Hepatocyte (in vitro differentiated cells): ENCODE results near the gene WDR6. TPM values are rescaled to one million over a fixed set of nuclear protein-coding genes. Genes with fewer than 3 reads are reported as not detected.

Experiments
- DNase-seq: peaks from one replicate; pipeline ENCODE4 v3.0.0-alpha.2; 2016; ENCODE audit warnings: low spot score
- H2AFZ ChIP-seq: fragments of 200-600 bp; sonication (generic); 2 replicates; pipeline ENCODE4 v1.6.0; 2016; ENCODE audit warnings: antibody characterized with exemption, mild to moderate bottlenecking
- H3K27ac ChIP-seq: fragments of 200-600 bp; sonication (generic); 2 replicates; pipeline ENCODE4 v1.5.1; 2016; ENCODE audit warnings: mild to moderate bottlenecking
- H3K27me3 ChIP-seq: fragments of 200-600 bp; sonication (generic); 2 replicates; pipeline ENCODE4 v1.6.1; 2016
- H3K36me3 ChIP-seq: fragments of 200-600 bp; sonication (generic); replicated peaks from 2 replicates; pipeline ENCODE4 v1.5.1; 2016; ENCODE audit warnings: low read depth; ENCODE audit not compliant: insufficient read depth
- H3K4me1 ChIP-seq: fragments of 200-600 bp; sonication (generic); 2 replicates; pipeline ENCODE4 v1.5.1; 2016; ENCODE audit warnings: mild to moderate bottlenecking, moderate library complexity; ENCODE audit not compliant: insufficient read depth
- H3K4me2 ChIP-seq: fragments of 200-600 bp; sonication (generic); 2 replicates; pipeline ENCODE4 v1.6.0; 2016
- H3K4me3 ChIP-seq: fragments of 200-600 bp; sonication (generic); 2 replicates; pipeline ENCODE4 v1.5.1; 2016; ENCODE audit warnings: mild to moderate bottlenecking
- H3K79me2 ChIP-seq: fragments of 200-600 bp; sonication (generic); 2 replicates; pipeline ENCODE4 v1.6.0; 2017; ENCODE audit warnings: mild to moderate bottlenecking
- H3K9me2 ChIP-seq: fragments of 200-600 bp; sonication (generic); replicated peaks from 2 replicates; pipeline ENCODE4 v1.6.0; 2017; ENCODE audit warnings: mild to moderate bottlenecking; ENCODE audit not compliant: insufficient read depth
- H3K9me3 ChIP-seq: fragments of 200-600 bp; sonication (generic); 2 replicates; pipeline ENCODE4 v1.5.1; 2016; ENCODE audit warnings: low read depth, mild to moderate bottlenecking
- H4K20me1 ChIP-seq: fragments of 200-600 bp; sonication (generic); 2 replicates; pipeline ENCODE4 v1.6.0; 2016; ENCODE audit warnings: mild to moderate bottlenecking; ENCODE audit not compliant: insufficient read depth, poor library complexity, severe bottlenecking
- CTCF ChIP-seq: fragments of 200-600 bp; sonication (generic); IDR thresholded peaks from 2 replicates; pipeline ENCODE4 v1.5.1; 2016; ENCODE audit warnings: antibody characterized with exemption, mild to moderate bottlenecking; ENCODE audit not compliant: poor library complexity
- EZH2 ChIP-seq: fragments of 200-600 bp; sonication (generic); IDR thresholded peaks from 2 replicates; pipeline ENCODE4 v1.6.1; 2016; ENCODE audit warnings: antibody characterized with exemption, mild to moderate bottlenecking, borderline replicate concordance
- EZH2phosphoT487 ChIP-seq: fragments of 200-600 bp; sonication (generic); IDR thresholded peaks from one replicate; pipeline ENCODE4 v1.6.1; 2018; ENCODE audit warnings: antibody characterized with exemption, mild to moderate bottlenecking, low read depth, moderate library complexity; ENCODE audit not compliant: unreplicated experiment, severe bottlenecking
- WGBS: methylation state at CpG from one replicate; pipeline ENCODE4 v1.1.6; 2016; ENCODE audit warnings: low lambda C conversion rate; ENCODE audit errors: missing lambda C conversion rate; 5-methylcytosine and 5-hydroxymethylcytosine counted together
- polyA plus RNA-seq: library from polyadenylated mRNA; unstranded; fragments of >200 nt; fragmentation: Nextera tagmentation; extraction: Ambion mirVana; gene quantifications from 2 replicates; pipeline ENCODE4 v1.2.1, GENCODE V29; 2016
- total RNA-seq: library from RNA; depleted of rRNA; stranded (reverse); fragments of >200 nt; gene quantifications from 2 replicates; pipeline ENCODE4 v1.2.3, GENCODE V29; 2014

WDR6 gene
- total and polyA plus RNA-seq, 2 experiments from 2014 or later, result 157 to 190 TPM

- peak overlapping the region; percentile 87 for H3K27ac ChIP-seq
- no peak overlapping the region for H2AFZ ChIP-seq
- peaks cover 49% of the 10 kb centered on the region for H3K79me2 ChIP-seq
- no peaks in the 10 kb centered on the region for H3K9me3 ChIP-seq
- H3K27me3 ChIP-seq, result no peaks in the 10 kb centered on the region
- DNase-seq, result no peak
- H3K36me3 ChIP-seq, result no peaks in the 10 kb centered on the region
- no peak overlapping the region for H3K4me3 ChIP-seq
- no peaks in the 10 kb centered on the region for H4K20me1 ChIP-seq
- no peaks in the 10 kb centered on the region for H3K9me2 ChIP-seq
- TF ChIP-seq CTCF (no peak), EZH2 (no peak), EZH2phosphoT487 (no peak)
- H3K4me1 ChIP-seq, result peaks cover 21% of the 10 kb centered on the region
- WGBS, result 95% methylated on average over 9 of the region's 9 CpGs
- peak overlapping the region; percentile 95 for H3K4me2 ChIP-seq
Observed at GRCh38 chr3:49027634-49028033, 20.4 kb downstream of the WDR6 start.

GRCh38 chr3:49028298-49028672 lies 21.1 kb downstream of the WDR6 start:
- no peaks in the 10 kb centered on the region for H3K36me3 ChIP-seq
- H2AFZ ChIP-seq, result no peak overlapping the region
- no peaks in the 10 kb centered on the region for H4K20me1 ChIP-seq
- H3K79me2 ChIP-seq, result peaks cover 42% of the 10 kb centered on the region
- H3K4me1 ChIP-seq, result peaks cover 15% of the 10 kb centered on the region
- peak overlapping the region; percentile 95 for H3K4me2 ChIP-seq
- no peaks in the 10 kb centered on the region for H3K9me2 ChIP-seq
- DNase-seq, result no peak
- no peaks in the 10 kb centered on the region for H3K27me3 ChIP-seq
- peak overlapping the region; percentile 87 for H3K27ac ChIP-seq
- no peaks in the 10 kb centered on the region for H3K9me3 ChIP-seq
- H3K4me3 ChIP-seq, result peak overlapping the region; percentile 50
- WGBS, result 88% methylated on average over 4 of the region's 4 CpGs
- no peak for TF ChIP-seq EZH2phosphoT487

GRCh38 chr3:49028673-49029562 lies 21.7 kb downstream of the WDR6 start, which contains the start of gene IMPDH2:
Gene IMPDH2, minus strand, starts transcription at chr3:49029398. Its CDS starts 48 bp downstream, at chr3:49029350.
- Histone ChIP-seq H3K4me3 (peak within 1 kb of the TSS; percentile 50), H2AFZ (peak within 1 kb of the TSS; percentile 38), H3K4me1 (peaks cover 13% of the 10 kb centered on the region), H3K4me2 (peak within 1 kb of the TSS; percentile 95), H3K36me3 (no peaks in the 10 kb centered on the region), H3K79me2 (peaks cover 38% of the 10 kb centered on the region), H3K9me2 (no peaks in the 10 kb centered on the region), H3K27ac (peak within 1 kb of the TSS; percentile 87), H3K27me3 (no peaks in the 10 kb centered on the region), H4K20me1 (no peaks in the 10 kb centered on the region), H3K9me3 (no peaks in the 10 kb centered on the region)
- WGBS, result 7% methylated on average over 52 of the region's 55 CpGs
- no peak for TF ChIP-seq EZH2
- peak; percentile 8 for TF ChIP-seq CTCF
- peak; percentile 98 for DNase-seq

GRCh38 chr3:49029563-49029884 lies 22.3 kb downstream of the WDR6 start:
- H3K4me1 ChIP-seq, result peaks cover 13% of the 10 kb centered on the region
- 11% methylated on average over 7 of the region's 7 CpGs for WGBS
- H2AFZ ChIP-seq, result peak overlapping the region; percentile 38
- peak overlapping the region; percentile 80 for H3K27ac ChIP-seq
- no peak for TF ChIP-seq EZH2
- no peak for TF ChIP-seq CTCF
- no peak for TF ChIP-seq EZH2phosphoT487
- H3K27me3 ChIP-seq, result no peaks in the 10 kb centered on the region
- H3K4me2 ChIP-seq, result peak overlapping the region; percentile 95
- no peak overlapping the region for H3K4me3 ChIP-seq
- no peaks in the 10 kb centered on the region for H3K9me2 ChIP-seq
- H3K36me3 ChIP-seq, result no peaks in the 10 kb centered on the region
- H3K9me3 ChIP-seq, result no peaks in the 10 kb centered on the region
- H4K20me1 ChIP-seq, result no peaks in the 10 kb centered on the region
- DNase-seq, result no peak
- peaks cover 32% of the 10 kb centered on the region for H3K79me2 ChIP-seq
